Thoracic aorta (tissue), 2 donors: ENCODE data around the gene RUNX1. TPM values are rescaled to one million over a fixed set of nuclear protein-coding genes. Genes with fewer than 3 reads are reported as not detected.

Source experiments
- ATAC-seq: fragments of 150-250 bp; one replicate; pipeline ENCODE4 v1.8.0; 2017; ENCODE audit warnings: low read depth; ENCODE audit not compliant: insufficient number of reproducible peaks, low FRiP score
- DNase-seq: peaks from one replicate; pipeline ENCODE4 v3.0.0-alpha.2; 2020; ENCODE audit warnings: low spot score
- H3K27ac ChIP-seq, 2 donors: fragments of 200-600 bp; sonication (generic); 1 replicate in 1 of 2; 2 replicates in 1 of 2; pipeline ENCODE4 v1.5.1; 2016; ENCODE audit warnings: mild to moderate bottlenecking in 2 of 2, moderate library complexity in 2 of 2
- H3K27me3 ChIP-seq: fragments of 200-600 bp; sonication (generic); replicated peaks from 2 replicates; pipeline ENCODE4 v1.6.0; 2016; ENCODE audit warnings: mild to moderate bottlenecking; ENCODE audit not compliant: insufficient read depth
- H3K36me3 ChIP-seq: fragments of 200-600 bp; sonication (generic); one replicate; pipeline ENCODE4 v1.5.1; 2016
- H3K4me1 ChIP-seq, 2 donors: fragments of 200-600 bp; sonication (generic); 1 replicate in 1 of 2; 2 replicates in 1 of 2; pipeline versions ENCODE4 v1.5.1 to v1.6.0; 2016; ENCODE audit warnings: low read depth in 2 of 2, mild to moderate bottlenecking in 1 of 2; ENCODE audit not compliant: control insufficient read depth in 1 of 2
- H3K4me3 ChIP-seq: fragments of 200-600 bp; sonication (generic); 2 replicates; pipeline ENCODE4 v1.5.1; 2016; ENCODE audit warnings: mild to moderate bottlenecking
- H3K9me3 ChIP-seq: fragments of 200-600 bp; sonication (generic); 2 replicates; pipeline ENCODE4 v1.5.1; 2016
- total RNA-seq, 2 donors: library from RNA; depleted of rRNA; stranded (reverse); fragments of >200 nt; gene quantifications; one replicate each; pipeline versions ENCODE4 v1.1.0 to v1.2.3, GENCODE V29; 2016
- TF ChIP-seq, protein P1 (sequence below): fragments of 200-600 bp; sonication (generic); IDR thresholded peaks from one replicate; pipeline ENCODE4 v1.5.1; 2019; ENCODE audit warnings: antibody characterized with exemption

RUNX1 gene
- total RNA-seq, 2 donors from 2014 or later, result 47.4 to 64.7 TPM

DNA sequence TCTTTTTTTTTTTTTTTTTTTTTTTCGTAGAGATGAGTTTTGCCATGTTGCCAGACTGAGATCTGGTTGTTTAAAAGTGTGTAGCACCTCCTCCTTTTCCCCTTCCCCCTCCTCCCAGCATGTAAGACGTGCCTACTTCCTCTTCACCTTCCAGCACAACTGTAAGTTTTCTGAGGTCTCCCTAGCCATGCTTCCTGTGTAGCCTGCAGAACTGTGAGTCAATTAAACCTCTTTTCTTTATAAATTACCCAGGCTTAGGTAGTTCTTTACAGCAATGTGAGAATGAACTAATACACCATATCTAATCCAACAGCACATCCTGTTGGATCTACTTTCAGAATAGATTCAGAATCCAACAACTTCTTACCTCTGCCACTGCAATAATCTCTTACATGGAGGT lies 269.2 kb downstream of the RUNX1 start:
- H3K4me1 ChIP-seq, result no peaks in the 10 kb centered on the region
- H3K4me3 ChIP-seq, result no peak overlapping the region
- H3K36me3 ChIP-seq, result no peaks in the 10 kb centered on the region
- TF ChIP-seq, protein P1, sequence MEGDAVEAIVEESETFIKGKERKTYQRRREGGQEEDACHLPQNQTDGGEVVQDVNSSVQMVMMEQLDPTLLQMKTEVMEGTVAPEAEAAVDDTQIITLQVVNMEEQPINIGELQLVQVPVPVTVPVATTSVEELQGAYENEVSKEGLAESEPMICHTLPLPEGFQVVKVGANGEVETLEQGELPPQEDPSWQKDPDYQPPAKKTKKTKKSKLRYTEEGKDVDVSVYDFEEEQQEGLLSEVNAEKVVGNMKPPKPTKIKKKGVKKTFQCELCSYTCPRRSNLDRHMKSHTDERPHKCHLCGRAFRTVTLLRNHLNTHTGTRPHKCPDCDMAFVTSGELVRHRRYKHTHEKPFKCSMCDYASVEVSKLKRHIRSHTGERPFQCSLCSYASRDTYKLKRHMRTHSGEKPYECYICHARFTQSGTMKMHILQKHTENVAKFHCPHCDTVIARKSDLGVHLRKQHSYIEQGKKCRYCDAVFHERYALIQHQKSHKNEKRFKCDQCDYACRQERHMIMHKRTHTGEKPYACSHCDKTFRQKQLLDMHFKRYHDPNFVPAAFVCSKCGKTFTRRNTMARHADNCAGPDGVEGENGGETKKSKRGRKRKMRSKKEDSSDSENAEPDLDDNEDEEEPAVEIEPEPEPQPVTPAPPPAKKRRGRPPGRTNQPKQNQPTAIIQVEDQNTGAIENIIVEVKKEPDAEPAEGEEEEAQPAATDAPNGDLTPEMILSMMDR, result no peak
- no peaks in the 10 kb centered on the region for H3K27me3 ChIP-seq
- ATAC-seq, result no peak
- DNase-seq, result no peak
- no peaks in the 10 kb centered on the region for H3K9me3 ChIP-seq
- no peak overlapping the region for H3K27ac ChIP-seq

DNA sequence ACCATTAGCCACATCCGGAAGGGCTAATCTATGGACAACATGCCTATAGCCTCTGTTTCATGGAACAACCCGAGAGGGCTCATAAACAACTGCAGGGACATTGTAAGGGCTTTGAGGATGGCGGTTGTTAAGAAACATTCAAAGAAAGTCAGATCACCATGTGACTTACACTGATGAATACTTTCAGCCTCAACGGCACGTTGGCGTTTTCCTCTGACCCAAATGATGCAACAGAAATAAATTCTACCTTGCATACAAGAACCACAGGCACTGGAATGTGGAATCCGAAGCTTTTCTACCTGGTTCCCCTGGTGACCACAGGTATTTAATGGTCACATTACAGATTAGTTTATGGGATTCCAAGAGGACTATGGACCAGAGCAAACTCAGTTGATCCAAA lies 273.3 kb downstream of the RUNX1 start:
- TF ChIP-seq, protein P1, result no peak
- ATAC-seq (no peak), DNase-seq (no peak)
- H3K9me3 ChIP-seq, result no peaks in the 10 kb centered on the region
- H3K4me3 ChIP-seq, result no peak overlapping the region
- no peaks in the 10 kb centered on the region for H3K36me3 ChIP-seq
- no peaks in the 10 kb centered on the region for H3K4me1 ChIP-seq
- H3K27me3 ChIP-seq, result no peaks in the 10 kb centered on the region
- H3K27ac ChIP-seq, result no peak overlapping the region

DNA sequence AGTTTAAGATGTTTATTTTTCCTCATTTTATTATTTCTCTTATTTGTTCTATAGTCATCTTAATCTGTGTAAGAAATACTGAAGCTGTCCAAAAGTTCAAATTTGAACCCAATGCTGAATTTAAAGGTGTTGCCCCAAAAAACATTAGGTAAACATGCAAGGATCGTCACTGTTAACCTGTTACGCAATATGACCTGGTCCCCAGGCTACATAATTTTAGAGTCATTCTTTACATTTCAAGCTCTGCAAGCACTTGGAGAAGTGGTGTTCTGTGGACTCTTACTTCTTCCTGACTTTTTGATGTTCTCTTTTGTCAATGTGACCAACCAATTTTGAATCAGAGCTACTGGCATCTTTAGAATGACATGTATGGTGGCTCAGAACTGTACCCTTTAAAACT lies 274.4 kb downstream of the RUNX1 start:
- H3K36me3 ChIP-seq, result no peaks in the 10 kb centered on the region
- H3K27me3 ChIP-seq, result no peaks in the 10 kb centered on the region
- ATAC-seq (no peak), DNase-seq (no peak)
- H3K27ac ChIP-seq, result no peak overlapping the region
- no peak overlapping the region for H3K4me3 ChIP-seq
- H3K4me1 ChIP-seq, result no peaks in the 10 kb centered on the region
- no peaks in the 10 kb centered on the region for H3K9me3 ChIP-seq
- TF ChIP-seq, protein P1, result no peak

DNA sequence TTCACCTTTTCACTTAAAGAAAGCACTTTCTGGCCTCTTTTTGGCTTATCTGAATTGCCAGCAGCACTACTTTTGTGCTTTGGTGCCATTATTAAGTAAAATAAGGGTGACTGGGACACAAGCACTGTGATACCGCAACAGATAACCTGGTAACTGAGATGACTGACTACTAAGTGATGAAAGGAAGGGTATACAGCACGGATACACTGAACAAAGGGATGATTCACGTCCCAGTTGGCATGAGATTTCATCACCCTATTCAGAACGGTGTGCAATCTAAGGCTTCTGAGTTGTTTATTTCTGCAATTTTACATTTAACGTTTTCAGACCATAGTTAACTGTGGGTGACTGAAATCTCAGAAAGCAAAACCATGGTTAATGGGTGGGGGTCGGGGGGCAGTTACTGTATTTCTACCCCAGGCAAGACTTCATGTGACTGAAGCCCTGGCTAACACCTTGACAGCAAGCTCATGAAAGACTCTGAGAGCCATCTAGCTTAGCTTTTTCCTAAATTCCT lies 277.5 kb downstream of the RUNX1 start:
- H3K4me1 ChIP-seq, result no peaks in the 10 kb centered on the region
- TF ChIP-seq, protein P1, result no peak
- H3K36me3 ChIP-seq, result no peaks in the 10 kb centered on the region
- DNase-seq (no peak), ATAC-seq (no peak)
- no peaks in the 10 kb centered on the region for H3K27me3 ChIP-seq
- no peaks in the 10 kb centered on the region for H3K9me3 ChIP-seq
- no peak overlapping the region for H3K27ac ChIP-seq
- no peak overlapping the region for H3K4me3 ChIP-seq

DNA sequence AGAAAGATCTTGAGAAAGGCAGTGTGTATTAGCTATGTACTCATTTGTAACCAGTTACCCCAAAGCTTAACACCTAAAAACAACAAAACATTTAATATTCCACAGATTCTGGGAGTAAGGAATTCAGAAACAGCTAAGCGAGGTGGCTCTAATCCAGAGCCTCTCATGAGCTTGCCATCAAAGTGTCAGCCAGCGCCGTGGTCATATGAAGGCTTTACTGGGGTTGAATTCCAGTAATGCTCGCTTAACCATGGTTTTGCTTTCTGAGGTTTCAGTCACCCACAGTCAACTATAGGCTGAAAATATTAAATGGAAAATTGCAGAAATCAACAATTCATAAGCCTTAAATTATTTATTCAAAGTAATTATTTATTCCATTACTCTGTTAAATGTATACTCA lies 278.5 kb downstream of the RUNX1 start:
- Histone ChIP-seq H3K27me3 (no peaks in the 10 kb centered on the region), H3K9me3 (no peaks in the 10 kb centered on the region), H3K4me3 (no peak overlapping the region), H3K27ac (no peak overlapping the region), H3K36me3 (no peaks in the 10 kb centered on the region), H3K4me1 (no peaks in the 10 kb centered on the region)
- DNase-seq (no peak), ATAC-seq (no peak)
- TF ChIP-seq, protein P1, result no peak
